ENCODE data around the gene RBM14.
A peak's percentile ranks its signal among the peaks of the same experiment; 100 is the strongest.

The RBM14 gene

GRCh38 chr11:66663741-66664296 is 47.4 kb downstream of the RBM14 start:
- TF ChIP-seq CTCF (IDR thresholded peaks at IDR 0.05; ENCODE audit: low read depth, low read length) (no peak), POLR2A (IDR thresholded peaks at IDR 0.05; ENCODE audit: extremely low read depth, insufficient read length) (no peak), MAX (IDR thresholded peaks at IDR 0.05; ENCODE audit: low read depth, low read length) (no peak), MYC (IDR thresholded peaks at IDR 0.05; ENCODE audit: low read depth, low read length) (no peak)
- no peak for DNase-seq (ENCODE audit: low read depth)
- H3K4me3 ChIP-seq (ENCODE audit: low read depth, low read length) = no peak overlapping the region

- H3K4me3 ChIP-seq (ENCODE audit: low read depth, low read length) = no peak overlapping the region
- DNase-seq (ENCODE audit: low read depth) = no peak
- TF ChIP-seq CTCF (IDR thresholded peaks at IDR 0.05; ENCODE audit: low read depth, low read length) (no peak), MYC (IDR thresholded peaks at IDR 0.05; ENCODE audit: low read depth, low read length) (no peak), MAX (IDR thresholded peaks at IDR 0.05; ENCODE audit: low read depth, low read length) (no peak)
Measured at GRCh38 chr11:66665369-66665768, 48.9 kb downstream of the RBM14 start.

GRCh38 chr11:66670816-66671215 is 54.4 kb downstream of the RBM14 start:
- no peak for TF ChIP-seq MYC (IDR thresholded peaks at IDR 0.05; ENCODE audit: low read depth, low read length)
- no peak for TF ChIP-seq POLR2A (IDR thresholded peaks at IDR 0.05; ENCODE audit: extremely low read depth, insufficient read length)
- no peak for TF ChIP-seq CTCF (IDR thresholded peaks at IDR 0.05; ENCODE audit: low read depth, low read length)
- TF ChIP-seq MAX (IDR thresholded peaks at IDR 0.05; ENCODE audit: low read depth, low read length) = no peak
- no peak overlapping the region for H3K4me3 ChIP-seq (ENCODE audit: low read depth, low read length)
- no peak for DNase-seq (ENCODE audit: low read depth)

GRCh38 chr11:66674964-66675602 is 58.7 kb downstream of the RBM14 start:
- DNase-seq (ENCODE audit: low read depth) = no peak
- TF ChIP-seq MAX (IDR thresholded peaks at IDR 0.05; ENCODE audit: low read depth, low read length) (no peak), CTCF (IDR thresholded peaks at IDR 0.05; ENCODE audit: low read depth, low read length) (no peak), POLR2A (IDR thresholded peaks at IDR 0.05; ENCODE audit: extremely low read depth, insufficient read length) (no peak), MYC (IDR thresholded peaks at IDR 0.05; ENCODE audit: low read depth, low read length) (no peak)

GRCh38 chr11:66676282-66676919 is 60.0 kb downstream of the RBM14 start:
- peak; percentile 73 for DNase-seq (ENCODE audit: low read depth)

More at GRCh38 chr11:66674964-66675602, 58.7 kb downstream of the RBM14 start:
- peak overlapping the region; percentile 74 for H3K4me3 ChIP-seq (ENCODE audit: low read depth, low read length)

More at GRCh38 chr11:66676282-66676919, 60.0 kb downstream of the RBM14 start:
- H3K4me3 ChIP-seq (ENCODE audit: low read depth, low read length) = peak overlapping the region; percentile 74
- no peak for TF ChIP-seq CTCF (IDR thresholded peaks at IDR 0.05; ENCODE audit: low read depth, low read length)
- no peak for TF ChIP-seq POLR2A (IDR thresholded peaks at IDR 0.05; ENCODE audit: extremely low read depth, insufficient read length)
- no peak for TF ChIP-seq MYC (IDR thresholded peaks at IDR 0.05; ENCODE audit: low read depth, low read length)
- no peak for TF ChIP-seq MAX (IDR thresholded peaks at IDR 0.05; ENCODE audit: low read depth, low read length)

Measured in NB4 (cell line).